Sigmoid colon (tissue), 7 donors: Measurements from ENCODE around the gene KLHL29. TPM values are rescaled to one million over a fixed set of nuclear protein-coding genes. Genes with fewer than 3 reads are reported as not detected.

Experiments used
- DNase-seq: peaks from one replicate; pipeline ENCODE4 v3.0.0-alpha.2; 2019
- H3K27ac ChIP-seq, 4 donors: fragments of 200-600 bp; sonication (generic); one replicate each; pipeline ENCODE4 v1.5.1; 2016 to 2019; ENCODE audit warnings: mild to moderate bottlenecking in 1 of 4
- H3K27me3 ChIP-seq, 3 donors: fragments of 200-600 bp; sonication (generic); one replicate each; pipeline ENCODE4 v1.5.1; 2019; ENCODE audit warnings: mild to moderate bottlenecking in 1 of 3
- H3K36me3 ChIP-seq, 4 donors: fragments of 200-600 bp; sonication (generic); one replicate each; pipeline ENCODE4 v1.5.1; 2016 to 2019
- H3K4me1 ChIP-seq, 4 donors: fragments of 200-600 bp; sonication (generic); one replicate each; pipeline ENCODE4 v1.5.1; 2017 to 2019
- H3K4me3 ChIP-seq, 4 donors: fragments of 200-600 bp; sonication (generic); one replicate each; pipeline ENCODE4 v1.5.1; 2017 to 2019; ENCODE audit warnings: mild to moderate bottlenecking in 2 of 4, moderate library complexity in 1 of 4
- H3K9me3 ChIP-seq, 4 donors: fragments of 200-600 bp in 3 of 4; sonication (generic) in 3 of 4; one replicate each; pipeline versions ENCODE4 v1.5.1 to v1.6.1; 2013 to 2019
- EP300 ChIP-seq, 4 donors: sonication (generic); formaldehyde crosslinking; IDR thresholded peaks; one replicate each; pipeline ENCODE4 v1.6.1; 2017; ENCODE audit warnings: antibody characterized with exemption in 4 of 4
- POLR2A ChIP-seq, 2 donors: fragments of 450-650 bp; IDR thresholded peaks; one replicate each; pipeline ENCODE4 v1.6.1; 2016; ENCODE audit warnings: antibody characterized with exemption in 2 of 2, mild to moderate bottlenecking in 2 of 2, moderate library complexity in 2 of 2
- POLR2AphosphoS5 ChIP-seq, 4 donors: sonication (generic); formaldehyde crosslinking; IDR thresholded peaks; one replicate each; pipeline ENCODE4 v1.6.1; 2017; ENCODE audit warnings: antibody characterized with exemption in 4 of 4
- WGBS, 2 donors: extraction: QIAGEN DNeasy Blood & Tissue Kit; methylation state at CpG; one replicate each; pipeline ENCODE4 v1.1.7; 2013; 5-methylcytosine and 5-hydroxymethylcytosine counted together
- intact Hi-C: fragments of 100-400 bp; cut with DNase I; formaldehyde crosslinking; loops from one replicate; pipeline ENCODE4 v1.15.1; 2023
- polyA plus RNA-seq, 3 donors: library from polyadenylated mRNA; stranded (reverse); fragments of 200-250 nt; gene quantifications; one replicate each; pipeline ENCODE4 v1.2.3, GENCODE V29; 2013
- total RNA-seq, 4 donors: library from RNA; depleted of rRNA; stranded (reverse); fragments of >200 nt; gene quantifications; one replicate each; pipeline ENCODE4 v1.1.0, GENCODE V29; 2016
- TF ChIP-seq, protein P1 (sequence below), 4 experiments: fragments of 450-650 bp in 3 of 4; fragments of 200-600 bp in 1 of 4; IDR thresholded peaks; one replicate each; pipeline ENCODE4 v1.5.1; 2016 to 2019; ENCODE audit warnings: antibody characterized with exemption in 4 of 4, mild to moderate bottlenecking in 3 of 4, moderate library complexity in 2 of 4
- donor health status: healthy with polysubstance abuse.
- donor health status: Bipolar disorder and iron deficiency.
- donor health status: healthy.

The KLHL29 gene
- total and polyA plus RNA-seq, 7 donors, result 0.46 to 25.5 (median 6.3) TPM

GRCh38 chr2:23518481-23519333 is 133.7 kb downstream of the KLHL29 start:
- Histone ChIP-seq H3K36me3 (no peaks in the 10 kb centered on the region), H3K27ac (peak overlapping the region in 3 of 4 donors; percentile 43 to 53 (median 51)), H3K4me1 (peaks cover 0 to 70% (median 46%) of the 10 kb centered on the region in 4 donors), H3K4me3 (no peak overlapping the region), H3K9me3 (no peaks in the 10 kb centered on the region), H3K27me3 (no peaks in the 10 kb centered on the region)
- TF ChIP-seq POLR2A (IDR thresholded peaks at IDR 0.05) (no peak), POLR2AphosphoS5 (IDR thresholded peaks at IDR 0.05) (no peak), EP300 (IDR thresholded peaks at IDR 0.05) (no peak)
- TF ChIP-seq, protein P1, sequence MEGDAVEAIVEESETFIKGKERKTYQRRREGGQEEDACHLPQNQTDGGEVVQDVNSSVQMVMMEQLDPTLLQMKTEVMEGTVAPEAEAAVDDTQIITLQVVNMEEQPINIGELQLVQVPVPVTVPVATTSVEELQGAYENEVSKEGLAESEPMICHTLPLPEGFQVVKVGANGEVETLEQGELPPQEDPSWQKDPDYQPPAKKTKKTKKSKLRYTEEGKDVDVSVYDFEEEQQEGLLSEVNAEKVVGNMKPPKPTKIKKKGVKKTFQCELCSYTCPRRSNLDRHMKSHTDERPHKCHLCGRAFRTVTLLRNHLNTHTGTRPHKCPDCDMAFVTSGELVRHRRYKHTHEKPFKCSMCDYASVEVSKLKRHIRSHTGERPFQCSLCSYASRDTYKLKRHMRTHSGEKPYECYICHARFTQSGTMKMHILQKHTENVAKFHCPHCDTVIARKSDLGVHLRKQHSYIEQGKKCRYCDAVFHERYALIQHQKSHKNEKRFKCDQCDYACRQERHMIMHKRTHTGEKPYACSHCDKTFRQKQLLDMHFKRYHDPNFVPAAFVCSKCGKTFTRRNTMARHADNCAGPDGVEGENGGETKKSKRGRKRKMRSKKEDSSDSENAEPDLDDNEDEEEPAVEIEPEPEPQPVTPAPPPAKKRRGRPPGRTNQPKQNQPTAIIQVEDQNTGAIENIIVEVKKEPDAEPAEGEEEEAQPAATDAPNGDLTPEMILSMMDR (IDR thresholded peaks at IDR 0.05), result no peak
- WGBS, 2 donors, result 91 to 92% methylated on average over 13 of the region's 13 CpGs
- DNase-seq, result no peak
- intact Hi-C loops, result no loop called here

DNA sequence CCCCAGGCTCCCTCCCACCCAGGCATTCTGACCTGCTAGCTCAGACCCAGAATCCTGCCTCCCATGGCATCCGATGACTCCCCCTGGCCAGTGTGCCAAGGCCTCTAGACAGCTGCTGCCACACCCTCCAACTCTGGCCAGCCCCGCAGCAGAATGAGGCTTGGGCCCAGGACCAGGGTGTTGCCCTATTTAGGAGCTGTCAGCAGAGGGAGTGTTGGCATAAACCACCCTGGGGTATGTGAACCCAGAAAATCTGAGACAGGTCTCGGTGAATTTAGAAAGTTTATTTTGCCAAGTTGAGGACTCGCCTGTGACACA is 134.3 kb downstream of the KLHL29 start:
- Histone ChIP-seq H3K4me1 (peaks cover 0 to 70% (median 46%) of the 10 kb centered on the region in 4 donors), H3K36me3 (no peaks in the 10 kb centered on the region), H3K27me3 (no peaks in the 10 kb centered on the region), H3K4me3 (no peak overlapping the region), H3K9me3 (no peaks in the 10 kb centered on the region), H3K27ac (peak overlapping the region in 3 of 4 donors; percentile 43 to 53 (median 51))
- no peak for TF ChIP-seq EP300 (IDR thresholded peaks at IDR 0.05)
- TF ChIP-seq, protein P1 (IDR thresholded peaks at IDR 0.05), result no peak
- TF ChIP-seq POLR2A (IDR thresholded peaks at IDR 0.05), result no peak
- no peak for TF ChIP-seq POLR2AphosphoS5 (IDR thresholded peaks at IDR 0.05)
- DNase-seq, result no peak
- intact Hi-C loops, result no loop called here
- WGBS, 2 donors, result 74 to 85% methylated on average over 4 of the region's 4 CpGs

DNA sequence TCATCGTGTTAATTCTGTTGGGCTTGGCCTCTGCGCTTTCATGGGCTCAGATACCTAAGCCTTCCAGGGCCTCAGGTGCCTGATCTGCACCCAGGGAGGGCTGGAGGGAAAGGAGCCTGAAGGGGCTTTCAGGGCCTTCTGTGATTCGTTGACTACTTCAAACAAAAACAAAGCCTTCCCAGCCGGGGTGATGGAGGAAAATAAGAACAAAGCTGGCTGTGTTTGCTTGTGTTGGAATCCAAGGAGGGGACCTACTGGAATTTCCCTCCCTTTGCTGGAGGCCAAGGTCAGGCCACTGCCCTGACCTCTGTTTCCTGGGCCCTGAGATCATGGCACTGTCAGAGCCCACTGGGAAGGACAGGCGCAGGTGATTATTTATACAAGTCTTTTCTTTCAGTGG is 135.3 kb downstream of the KLHL29 start:
- no peaks in the 10 kb centered on the region for H3K36me3 ChIP-seq
- 84% methylated on average over 5 of the region's 5 CpGs for WGBS, 2 donors
- no peak overlapping the region for H3K4me3 ChIP-seq
- intact Hi-C loops, result loop anchor here (5.0 kb wide), 1 partner anchor 133 kb away; the partner anchor contains the start of gene KLHL29
- peak overlapping the region; percentile 43 to 53 (median 50) for H3K27ac ChIP-seq
- peaks cover 0 to 70% (median 48%) of the 10 kb centered on the region in 4 donors for H3K4me1 ChIP-seq
- no peaks in the 10 kb centered on the region for H3K9me3 ChIP-seq
- DNase-seq, result no peak
- no peak for TF ChIP-seq POLR2AphosphoS5 (IDR thresholded peaks at IDR 0.05)
- TF ChIP-seq POLR2A (IDR thresholded peaks at IDR 0.05), result no peak
- TF ChIP-seq, protein P1 (IDR thresholded peaks at IDR 0.05), result no peak
- no peak for TF ChIP-seq EP300 (IDR thresholded peaks at IDR 0.05)
- no peaks in the 10 kb centered on the region for H3K27me3 ChIP-seq

- peak overlapping the region in 3 of 4 donors; percentile 20 to 53 (median 48) for H3K27ac ChIP-seq
- intact Hi-C loops, result loop anchor here (5.0 kb wide), 1 partner anchor 134 kb away; the partner anchor contains the start of gene KLHL29
- no peaks in the 10 kb centered on the region for H3K9me3 ChIP-seq
- H3K27me3 ChIP-seq, result no peaks in the 10 kb centered on the region
- WGBS, 2 donors, result 92 to 94% methylated on average over 7 of the region's 7 CpGs
- H3K4me3 ChIP-seq, result no peak overlapping the region
- H3K4me1 ChIP-seq, result peaks cover 0 to 70% (median 56%) of the 10 kb centered on the region in 4 donors
- no peak for DNase-seq
- H3K36me3 ChIP-seq, result no peaks in the 10 kb centered on the region
- TF ChIP-seq EP300 (IDR thresholded peaks at IDR 0.05) (no peak), POLR2A (IDR thresholded peaks at IDR 0.05) (no peak), POLR2AphosphoS5 (IDR thresholded peaks at IDR 0.05) (no peak)
- TF ChIP-seq, protein P1 (IDR thresholded peaks at IDR 0.05), result no peak
These were observed 136.1 kb downstream of the KLHL29 start for GRCh38 chr2:23521060-23521459.
